ENCODE results near the gene MDFIC. TPM values are rescaled to one million over a fixed set of nuclear protein-coding genes. Genes with fewer than 3 reads are reported as not detected.

MDFIC gene
- total and polyA plus RNA-seq, 2 donors (not counting 1 experiment from before 2014, with no cell fraction given) = 19.6 to 66.1 TPM

- no peaks in the 10 kb centered on the region for H3K36me3 ChIP-seq (replicated peaks in 1 of 2; ENCODE audit: control extremely low read depth in 1 of 2, control insufficient read depth in 1 of 2, extremely low read depth in 1 of 2, insufficient read depth in 2 of 2, low read length in 1 of 2)
- H3K27ac ChIP-seq (ENCODE audit: low read length in 2 of 2) = no peak overlapping the region
- no peak for ATAC-seq (ENCODE audit: low read depth)
- peaks cover 96% of the 10 kb centered on the region for H3K79me2 ChIP-seq (ENCODE audit: control insufficient read depth, insufficient read depth, low read length)
- no peaks in the 10 kb centered on the region for H4K20me1 ChIP-seq (ENCODE audit: control insufficient read depth, insufficient read depth, low read length, poor library complexity, severe bottlenecking)
- Mint-ChIP-seq H3K4me3 (no peak overlapping the region), H3K9me3 (ENCODE audit: insufficient read depth) (no peaks in the 10 kb centered on the region), H3K4me1 (peaks cover 36% of the 10 kb centered on the region), H3K27me3 (no peaks in the 10 kb centered on the region), H3K27ac (no peak overlapping the region)
- DNase-seq = no peak
- peak overlapping the region; percentile 22 for H2AFZ ChIP-seq (ENCODE audit: insufficient read depth, low read depth, low read length, poor library complexity, severe bottlenecking)
- no peaks in the 10 kb centered on the region for H3K27me3 ChIP-seq (replicated peaks in 1 of 4; ENCODE audit: control extremely low read depth in 1 of 4, control insufficient read depth in 3 of 4, insufficient read depth in 4 of 4, low read length in 3 of 4)
- intact Hi-C loops (cut with micrococcal nuclease) = loop anchor here (10.0 kb wide), 1 partner anchor 1285 kb away; the partner anchor contains the start of gene TES
- ChIA-PET CTCF (no interaction called here), POLR2A (no interaction called here)
- no peak overlapping the region for H3K9ac ChIP-seq (ENCODE audit: low read length)
- H3K4me2 ChIP-seq (replicated peaks; ENCODE audit: low read depth, low read length, poor library complexity, severe bottlenecking) = peak overlapping the region; percentile 14
- TF ChIP-seq EZH2 (IDR thresholded peaks at IDR 0.05; ENCODE audit: borderline replicate concordance, insufficient read depth, low read depth, low read length, poor library complexity, severe bottlenecking) (no peak), CTCF (IDR thresholded peaks at IDR 0.05) (no peak)
- WGBS (ENCODE audit: insufficient coverage) = 75% methylated on average over 1 of the region's 1 CpG
- H3K9me3 ChIP-seq (ENCODE audit: control extremely low read depth in 1 of 3, control insufficient read depth in 2 of 3, insufficient read depth in 1 of 3, low read length in 2 of 3) = no peaks in the 10 kb centered on the region
- H3K4me1 ChIP-seq (ENCODE audit: control insufficient read depth in 2 of 2, insufficient read depth in 2 of 2, low read length in 2 of 2) = peaks cover 67 to 77% of the 10 kb centered on the region in 2 donors
- no peak overlapping the region for H3K4me3 ChIP-seq (ENCODE audit: control extremely low read depth in 1 of 5, extremely low read depth in 1 of 5, insufficient read depth in 1 of 5, low read depth in 2 of 5, low read length in 4 of 5)
Observed at GRCh38 chr7:114929570-114929969, 7.7 kb downstream of the MDFIC start.

- WGBS (ENCODE audit: insufficient coverage) = 89% methylated on average over 3 of the region's 4 CpGs
- Histone ChIP-seq H3K9ac (ENCODE audit: low read length) (no peak overlapping the region), H3K27me3 (replicated peaks in 1 of 4; ENCODE audit: control extremely low read depth in 1 of 4, control insufficient read depth in 3 of 4, insufficient read depth in 4 of 4, low read length in 3 of 4) (no peaks in the 10 kb centered on the region), H4K20me1 (ENCODE audit: control insufficient read depth, insufficient read depth, low read length, poor library complexity, severe bottlenecking) (no peaks in the 10 kb centered on the region), H3K4me2 (replicated peaks; ENCODE audit: low read depth, low read length, poor library complexity, severe bottlenecking) (peak overlapping the region; percentile 74), H3K9me3 (ENCODE audit: control extremely low read depth in 1 of 3, control insufficient read depth in 2 of 3, insufficient read depth in 1 of 3, low read length in 2 of 3) (no peaks in the 10 kb centered on the region), H2AFZ (ENCODE audit: insufficient read depth, low read depth, low read length, poor library complexity, severe bottlenecking) (no peak overlapping the region), H3K36me3 (replicated peaks in 1 of 2; ENCODE audit: control extremely low read depth in 1 of 2, control insufficient read depth in 1 of 2, extremely low read depth in 1 of 2, insufficient read depth in 2 of 2, low read length in 1 of 2) (no peaks in the 10 kb centered on the region), H3K4me3 (ENCODE audit: control extremely low read depth in 1 of 5, extremely low read depth in 1 of 5, insufficient read depth in 1 of 5, low read depth in 2 of 5, low read length in 4 of 5) (peak overlapping the region in 1 of 5 experiments; percentile 57), H3K79me2 (ENCODE audit: control insufficient read depth, insufficient read depth, low read length) (peaks cover 96% of the 10 kb centered on the region), H3K4me1 (ENCODE audit: control insufficient read depth in 2 of 2, insufficient read depth in 2 of 2, low read length in 2 of 2) (peaks cover 67 to 82% of the 10 kb centered on the region in 2 donors), H3K27ac (ENCODE audit: low read length in 2 of 2) (peak overlapping the region; percentile 83 to 95)
- Mint-ChIP-seq H3K27me3 (no peaks in the 10 kb centered on the region), H3K4me1 (peaks cover 37% of the 10 kb centered on the region), H3K4me3 (no peak overlapping the region), H3K9me3 (ENCODE audit: insufficient read depth) (no peaks in the 10 kb centered on the region), H3K27ac (no peak overlapping the region)
- ATAC-seq (ENCODE audit: low read depth) (no peak), DNase-seq (no peak)
- intact Hi-C loops (cut with micrococcal nuclease) = loop anchor here (2.0 to 5.0 kb wide), 2 partner anchors 13 to 47 kb away; no protein-coding TSS in a partner anchor
- POLR2A ChIA-PET = no interaction called here
- CTCF ChIA-PET = no interaction called here
- TF ChIP-seq CTCF (IDR thresholded peaks at IDR 0.05) = no peak
- TF ChIP-seq EZH2 (IDR thresholded peaks at IDR 0.05; ENCODE audit: borderline replicate concordance, insufficient read depth, low read depth, low read length, poor library complexity, severe bottlenecking) = no peak
Observed at GRCh38 chr7:114930107-114930661, 8.3 kb downstream of the MDFIC start.

Measured in B cell (primary cell).